VCaP (cell line): ENCODE measurements around the gene SPEM2.

Experiments
- H3K27ac ChIP-seq: fragments of 450-650 bp; 2 replicates; pipeline ENCODE4 v1.5.1; 2017
- CTCF ChIP-seq: fragments of 450-650 bp; conservative IDR thresholded peaks from 2 replicates; pipeline ENCODE4 v1.5.1; 2017; ENCODE audit warnings: mild to moderate bottlenecking, moderate library complexity

The SPEM2 gene

DNA sequence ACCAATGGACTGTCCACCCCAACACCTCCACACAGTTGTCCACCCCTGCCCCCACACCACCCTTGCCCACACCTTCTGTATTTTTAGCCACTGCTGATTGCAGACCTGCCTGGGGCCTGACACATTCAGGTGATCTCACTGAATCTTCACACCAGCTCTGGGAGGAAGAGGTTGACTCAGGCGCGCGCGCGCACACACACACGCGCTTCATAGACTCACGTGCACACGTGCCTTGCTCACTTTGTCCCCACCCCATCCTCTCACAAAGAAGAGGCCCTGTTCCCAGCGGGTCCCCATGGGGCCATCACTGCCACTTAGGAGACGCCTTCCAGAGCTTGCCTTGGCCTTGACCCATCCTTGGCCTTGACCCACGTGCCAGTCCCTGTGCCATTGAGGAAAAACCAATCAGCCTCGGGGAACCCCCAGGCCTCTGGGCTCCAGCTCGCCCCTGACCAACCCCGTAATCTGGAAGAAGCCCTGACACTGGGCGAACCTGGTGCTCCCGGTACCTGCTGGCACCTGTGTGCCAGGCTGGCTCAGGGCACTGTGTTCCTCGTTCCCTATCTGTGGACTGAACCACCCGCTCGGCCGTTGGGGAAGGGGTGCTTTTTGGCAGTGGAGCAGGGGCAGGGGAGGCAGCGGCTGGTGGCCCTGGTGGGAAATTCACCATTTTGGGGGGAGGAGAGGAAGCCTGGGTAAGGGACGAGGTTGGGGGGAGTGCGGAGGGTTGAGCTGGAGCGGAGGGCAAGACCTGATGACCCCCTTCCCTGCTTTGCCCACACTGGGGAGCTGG, 14.6 kb upstream of the SPEM2 start:
- TF ChIP-seq CTCF = no peak
- no peak overlapping the region for H3K27ac ChIP-seq

- no peak overlapping the region for H3K27ac ChIP-seq
- TF ChIP-seq CTCF = no peak
Observed at GRCh38 chr17:7411427-7411750, 14.0 kb upstream of the SPEM2 start.

DNA sequence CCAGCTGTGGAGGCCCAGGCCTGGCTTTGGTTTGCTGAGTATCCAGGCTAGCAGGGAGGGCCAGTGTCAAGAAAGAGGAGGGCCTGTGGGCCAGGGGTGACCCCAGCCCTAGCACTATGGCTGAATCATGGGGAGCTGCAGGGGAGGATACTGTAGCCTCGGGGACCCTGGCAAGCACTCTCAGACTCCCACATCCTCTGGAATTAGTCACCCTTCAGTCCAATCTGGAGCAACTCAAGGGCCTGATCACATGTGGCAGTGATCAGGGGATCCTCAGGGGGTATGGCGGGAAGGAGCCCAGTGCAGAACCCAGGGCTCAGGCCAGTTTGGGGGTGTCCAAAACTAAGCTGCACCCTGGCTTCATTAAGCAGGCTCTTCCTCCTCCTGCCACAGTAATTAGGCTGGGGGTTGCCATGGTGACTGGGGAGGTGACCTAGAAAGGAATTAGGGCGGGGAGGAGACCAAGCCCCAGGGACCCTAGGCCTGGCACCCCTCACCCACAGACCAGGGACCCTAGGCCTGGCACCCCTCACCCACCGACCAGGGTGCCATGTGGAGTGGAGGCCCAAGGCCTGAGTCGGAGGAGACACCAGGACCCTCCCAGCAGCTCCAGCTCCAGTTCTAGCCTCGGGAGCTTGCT, 11.9 kb upstream of the SPEM2 start:
- no peak overlapping the region for H3K27ac ChIP-seq
- TF ChIP-seq CTCF = no peak

- H3K27ac ChIP-seq = no peak overlapping the region
- no peak for TF ChIP-seq CTCF
Observed at GRCh38 chr17:7414837-7415236, 10.6 kb upstream of the SPEM2 start.

- no peak for TF ChIP-seq CTCF
- no peak overlapping the region for H3K27ac ChIP-seq
Observed at GRCh38 chr17:7415784-7416183, 9.6 kb upstream of the SPEM2 start.

DNA sequence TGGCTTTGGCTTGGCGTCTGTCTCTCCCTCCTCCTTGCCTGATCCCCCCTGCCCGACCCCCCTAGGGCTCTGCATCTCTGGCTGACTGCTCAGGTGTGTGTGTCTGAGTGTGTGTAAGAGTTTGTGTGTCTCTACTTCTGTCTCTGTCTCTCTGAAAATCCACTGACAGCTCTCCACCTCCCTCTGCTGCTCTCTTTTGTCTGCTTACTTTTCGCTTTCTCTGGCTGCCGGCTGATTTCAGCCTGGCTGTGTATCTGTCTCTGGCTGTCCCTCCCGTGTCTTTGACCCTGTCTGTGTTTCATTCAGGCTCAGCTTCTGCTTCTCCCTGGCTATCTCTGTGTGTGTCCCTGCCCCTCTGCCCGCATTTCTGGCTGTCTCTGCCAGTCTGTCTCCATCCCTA, 9.1 kb upstream of the SPEM2 start:
- H3K27ac ChIP-seq = no peak overlapping the region
- no peak for TF ChIP-seq CTCF

- H3K27ac ChIP-seq = no peak overlapping the region
- no peak for TF ChIP-seq CTCF
Observed at GRCh38 chr17:7417056-7417655, 8.3 kb upstream of the SPEM2 start.
